H1 (cell line): Measurements from ENCODE around the gene RPRML. TPM values are rescaled to one million over a fixed set of nuclear protein-coding genes. Genes with fewer than 3 reads are reported as not detected.

Experiments
- CEBPB ChIP-seq: IDR thresholded peaks from 2 replicates; pipeline ENCODE4 v1.6.1; 2012; ENCODE audit warnings: low read depth, low read length
- KDM1A ChIP-seq: fragments of 200-600, 300-600 bp; sonication (generic); IDR thresholded peaks from 2 replicates; pipeline ENCODE4 v1.7.1; 2016; ENCODE audit warnings: mild to moderate bottlenecking, low read length, borderline replicate concordance
- POU5F1 ChIP-seq: IDR thresholded peaks from 2 replicates; pipeline ENCODE4 v1.6.1; 2011; ENCODE audit warnings: low read depth, mild to moderate bottlenecking, low read length, moderate library complexity
- SP1 ChIP-seq: IDR thresholded peaks from 2 replicates; pipeline ENCODE4 v1.6.1; 2011; ENCODE audit warnings: low read depth, low read length
- TAF1 ChIP-seq: IDR thresholded peaks from 2 replicates; pipeline ENCODE4 v1.6.1; 2011; ENCODE audit warnings: mild to moderate bottlenecking, low read depth, low read length
- USF2 ChIP-seq: IDR thresholded peaks from 2 replicates; pipeline ENCODE4 v1.6.1; 2011; ENCODE audit warnings: low read length, improper control_type of control experiment
- polyA plus RNA-seq, 7 experiments: library from polyadenylated mRNA; depleted of rRNA in 3 of 7; stranded (reverse) in 5 of 7; unstranded in 2 of 7; fragments of >200 nt in 5 of 7; fragments of 200-250 nt in 2 of 7; gene quantifications; 1 replicate in 5 of 7; 2 replicates in 1 of 7; 4 replicates in 1 of 7; pipeline versions ENCODE4 v1.2.1 to v1.2.3, GENCODE V29; 2011 to 2013; ENCODE audit warnings: missing spikeins in 2 of 7, mixed read lengths in 2 of 7
- total RNA-seq: library from RNA; stranded (reverse); fragmentation: NEBNext Ultra II Directional; extraction: Animal tissue kit (Norgen Biotek cat#: 25700); gene quantifications from 2 replicates; pipeline ENCODE4 v1.2.1, GENCODE V29; 2021

Gene RPRML
- total and polyA plus RNA-seq, 2 of the 8 experiments (the other 6 are each of a cell fraction or from before 2014, with no cell fraction given) = 3.5 to 5.5 TPM

- no peak for TF ChIP-seq USF2
- no peak for TF ChIP-seq KDM1A
- no peak for TF ChIP-seq SP1
- no peak for TF ChIP-seq TAF1
- no peak for TF ChIP-seq CEBPB
- no peak for TF ChIP-seq POU5F1
Measured at GRCh38 chr17:46962374-46962790, 16.7 kb downstream of the RPRML start (continued).
